Stomach (tissue), 9 donors: Measurements from ENCODE around the gene KMT5C. TPM values are rescaled to one million over a fixed set of nuclear protein-coding genes. Genes with fewer than 3 reads are reported as not detected.

Source experiments
- DNase-seq, 2 donors: peaks; one replicate each; pipeline versions ENCODE4 v3.0.0 to v3.0.0-alpha.2; 2013 to 2019
- H3K27ac ChIP-seq, 5 donors: fragments of 200-600 bp in 4 of 5; sonication (generic) in 4 of 5; one replicate each; pipeline ENCODE4 v1.5.1; 2013 to 2019; ENCODE audit warnings: mild to moderate bottlenecking in 1 of 5, moderate library complexity in 1 of 5
- H3K27me3 ChIP-seq, 3 donors: fragments of 200-600 bp; sonication (generic); one replicate each; pipeline ENCODE4 v1.5.1; 2017 to 2019; ENCODE audit warnings: mixed run types in 1 of 3
- H3K36me3 ChIP-seq, 4 donors: fragments of 200-600 bp; sonication (generic); 1 replicate in 3 of 4; 2 replicates in 1 of 4; pipeline ENCODE4 v1.5.1; 2016 to 2019
- H3K4me1 ChIP-seq, 4 donors: fragments of 200-600 bp; sonication (generic); one replicate each; pipeline ENCODE4 v1.5.1; 2016 to 2019
- H3K4me3 ChIP-seq, 4 donors: fragments of 200-600 bp; sonication (generic) in 3 of 4; one replicate each; pipeline ENCODE4 v1.5.1; 2016 to 2019; ENCODE audit warnings: mild to moderate bottlenecking in 1 of 4
- H3K9me3 ChIP-seq, 4 donors: fragments of 200-600 bp; sonication (generic); one replicate each; pipeline ENCODE4 v1.5.1; 2016 to 2019
- EP300 ChIP-seq: sonication (generic); formaldehyde crosslinking; IDR thresholded peaks from one replicate; pipeline ENCODE4 v1.6.1; 2017; ENCODE audit warnings: antibody characterized with exemption
- POLR2A ChIP-seq, 4 donors: fragments of 450-650 bp; IDR thresholded peaks; one replicate each; pipeline ENCODE4 v1.6.1; 2016; ENCODE audit warnings: antibody characterized with exemption in 4 of 4, control low read depth in 2 of 4, mild to moderate bottlenecking in 1 of 4, moderate library complexity in 1 of 4
- POLR2AphosphoS5 ChIP-seq, 3 donors: sonication (generic); formaldehyde crosslinking; IDR thresholded peaks; one replicate each; pipeline ENCODE4 v1.6.1; 2016; ENCODE audit warnings: antibody characterized with exemption in 3 of 3
- WGBS, 5 donors: extraction: QIAGEN DNeasy Blood & Tissue Kit in 3 of 5; methylation state at CpG; one replicate each; pipeline versions ENCODE4 v1.1.5 to v1.1.7; 2013 to 2018; 5-methylcytosine and 5-hydroxymethylcytosine counted together
- intact Hi-C: fragments of 100-400 bp; cut with DNase I; formaldehyde crosslinking; loops from one replicate; pipeline ENCODE4 v1.15.1; 2023; ENCODE audit warnings: low total_unique reads
- polyA plus RNA-seq, 3 donors: library from polyadenylated mRNA; stranded (reverse); fragments of 200-250 nt; gene quantifications; one replicate each; pipeline ENCODE4 v1.2.3, GENCODE V29; 2013
- total RNA-seq, 5 donors: library from RNA; depleted of rRNA; stranded (reverse); fragments of >200 nt; gene quantifications; one replicate each; pipeline versions ENCODE4 v1.1.0 to v1.2.3, GENCODE V29; 2014 to 2016
- TF ChIP-seq, protein P1 (sequence below), 7 experiments: fragments of 450-650 bp in 4 of 7; fragments of 200-600 bp in 3 of 7; sonication (generic) in 3 of 7; IDR thresholded peaks; one replicate each; pipeline ENCODE4 v1.5.1; 2016 to 2019; ENCODE audit warnings: antibody characterized with exemption in 7 of 7, control low read depth in 2 of 7, mild to moderate bottlenecking in 1 of 7
- donor health status: healthy with polysubstance abuse.
- donor health status: Bipolar disorder and iron deficiency.
- donor health status: healthy.

KMT5C gene
- total and polyA plus RNA-seq, 8 donors: 2.7 to 122 (median 12.2) TPM

DNA sequence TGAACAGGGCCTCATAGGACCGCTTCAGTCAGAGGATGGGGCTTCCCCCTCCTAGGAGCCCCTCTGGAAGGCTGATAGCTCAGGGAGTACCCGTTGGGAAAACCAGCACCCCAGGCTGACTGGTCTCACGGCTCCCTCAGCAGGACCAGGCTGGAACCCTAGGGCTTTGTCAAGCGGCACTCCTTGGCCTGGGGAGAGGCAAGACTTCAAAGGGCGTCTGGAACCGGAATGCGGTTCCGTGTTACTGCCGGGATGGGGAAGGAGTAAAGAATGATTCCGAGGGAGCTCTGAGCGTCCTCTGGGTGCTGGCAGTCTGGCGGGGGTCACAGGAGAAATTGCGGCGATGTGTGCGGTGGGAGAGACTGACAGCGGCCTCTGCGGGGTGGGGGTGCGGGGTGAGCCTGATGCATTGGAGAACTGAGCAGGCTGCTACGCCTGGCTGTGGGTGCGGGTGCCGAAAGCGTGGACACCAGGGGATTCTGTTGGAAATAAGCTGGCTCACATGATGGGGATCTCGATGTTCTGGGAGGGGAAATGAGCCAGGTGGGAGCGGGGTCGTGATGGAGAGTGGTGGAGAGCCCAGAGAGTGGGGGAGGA, 13.0 kb downstream of the KMT5C start:
- TF ChIP-seq, protein P1, sequence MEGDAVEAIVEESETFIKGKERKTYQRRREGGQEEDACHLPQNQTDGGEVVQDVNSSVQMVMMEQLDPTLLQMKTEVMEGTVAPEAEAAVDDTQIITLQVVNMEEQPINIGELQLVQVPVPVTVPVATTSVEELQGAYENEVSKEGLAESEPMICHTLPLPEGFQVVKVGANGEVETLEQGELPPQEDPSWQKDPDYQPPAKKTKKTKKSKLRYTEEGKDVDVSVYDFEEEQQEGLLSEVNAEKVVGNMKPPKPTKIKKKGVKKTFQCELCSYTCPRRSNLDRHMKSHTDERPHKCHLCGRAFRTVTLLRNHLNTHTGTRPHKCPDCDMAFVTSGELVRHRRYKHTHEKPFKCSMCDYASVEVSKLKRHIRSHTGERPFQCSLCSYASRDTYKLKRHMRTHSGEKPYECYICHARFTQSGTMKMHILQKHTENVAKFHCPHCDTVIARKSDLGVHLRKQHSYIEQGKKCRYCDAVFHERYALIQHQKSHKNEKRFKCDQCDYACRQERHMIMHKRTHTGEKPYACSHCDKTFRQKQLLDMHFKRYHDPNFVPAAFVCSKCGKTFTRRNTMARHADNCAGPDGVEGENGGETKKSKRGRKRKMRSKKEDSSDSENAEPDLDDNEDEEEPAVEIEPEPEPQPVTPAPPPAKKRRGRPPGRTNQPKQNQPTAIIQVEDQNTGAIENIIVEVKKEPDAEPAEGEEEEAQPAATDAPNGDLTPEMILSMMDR (IDR thresholded peaks at IDR 0.05): no peak
- peaks cover 0 to 1% (median under 1%) of the 10 kb centered on the region in 4 donors for H3K36me3 ChIP-seq
- intact Hi-C loops: no loop called here
- peaks cover 27 to 82% (median 42%) of the 10 kb centered on the region in 3 donors for H3K27me3 ChIP-seq
- WGBS, 5 donors: 49 to 67% (median 57%) methylated on average over 25 of the region's 25 CpGs
- no peaks in the 10 kb centered on the region for H3K9me3 ChIP-seq
- no peak overlapping the region for H3K4me3 ChIP-seq
- H3K27ac ChIP-seq: no peak overlapping the region
- DNase-seq: no peak
- H3K4me1 ChIP-seq: peaks cover 18 to 24% (median 22%) of the 10 kb centered on the region in 4 donors

DNA sequence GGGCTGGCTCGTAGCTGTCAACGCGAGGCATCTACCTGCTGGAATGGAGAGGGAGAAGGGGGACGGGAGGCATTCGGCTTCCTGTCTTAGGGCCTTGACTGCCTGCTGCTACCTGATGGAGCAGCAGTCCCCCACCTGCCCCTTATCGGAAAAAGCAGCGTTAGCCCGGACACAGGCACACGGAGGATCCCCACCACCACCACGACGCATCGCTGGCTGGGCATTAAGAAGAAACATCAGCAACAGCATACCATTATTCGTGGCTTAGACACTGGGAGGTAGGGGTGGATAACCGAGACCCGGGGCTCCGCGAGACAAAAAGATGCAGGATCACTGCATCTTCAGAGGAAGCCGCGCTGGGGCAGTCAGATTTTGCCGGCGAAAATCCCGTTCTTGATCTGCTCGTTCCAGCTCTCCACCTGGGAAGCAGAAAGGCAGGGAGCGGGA, 13.7 kb downstream of the KMT5C start:
- Histone ChIP-seq H3K27ac (no peak overlapping the region), H3K9me3 (no peaks in the 10 kb centered on the region), H3K27me3 (peaks cover 27 to 82% (median 42%) of the 10 kb centered on the region in 3 donors), H3K36me3 (no peaks in the 10 kb centered on the region), H3K4me1 (peaks cover 18 to 24% (median 22%) of the 10 kb centered on the region in 4 donors), H3K4me3 (peak overlapping the region; percentile 34 to 59 (median 41))
- TF ChIP-seq EP300 (no peak), POLR2A (IDR thresholded peaks at IDR 0.05) (no peak), POLR2AphosphoS5 (IDR thresholded peaks at IDR 0.05) (no peak)
- TF ChIP-seq, protein P1 (IDR thresholded peaks at IDR 0.05): no peak
- DNase-seq: no peak
- 3 to 9% (median 3%) methylated on average over 21 to 24 of the region's 24 CpGs for WGBS, 5 donors
- intact Hi-C loops: no loop called here

DNA sequence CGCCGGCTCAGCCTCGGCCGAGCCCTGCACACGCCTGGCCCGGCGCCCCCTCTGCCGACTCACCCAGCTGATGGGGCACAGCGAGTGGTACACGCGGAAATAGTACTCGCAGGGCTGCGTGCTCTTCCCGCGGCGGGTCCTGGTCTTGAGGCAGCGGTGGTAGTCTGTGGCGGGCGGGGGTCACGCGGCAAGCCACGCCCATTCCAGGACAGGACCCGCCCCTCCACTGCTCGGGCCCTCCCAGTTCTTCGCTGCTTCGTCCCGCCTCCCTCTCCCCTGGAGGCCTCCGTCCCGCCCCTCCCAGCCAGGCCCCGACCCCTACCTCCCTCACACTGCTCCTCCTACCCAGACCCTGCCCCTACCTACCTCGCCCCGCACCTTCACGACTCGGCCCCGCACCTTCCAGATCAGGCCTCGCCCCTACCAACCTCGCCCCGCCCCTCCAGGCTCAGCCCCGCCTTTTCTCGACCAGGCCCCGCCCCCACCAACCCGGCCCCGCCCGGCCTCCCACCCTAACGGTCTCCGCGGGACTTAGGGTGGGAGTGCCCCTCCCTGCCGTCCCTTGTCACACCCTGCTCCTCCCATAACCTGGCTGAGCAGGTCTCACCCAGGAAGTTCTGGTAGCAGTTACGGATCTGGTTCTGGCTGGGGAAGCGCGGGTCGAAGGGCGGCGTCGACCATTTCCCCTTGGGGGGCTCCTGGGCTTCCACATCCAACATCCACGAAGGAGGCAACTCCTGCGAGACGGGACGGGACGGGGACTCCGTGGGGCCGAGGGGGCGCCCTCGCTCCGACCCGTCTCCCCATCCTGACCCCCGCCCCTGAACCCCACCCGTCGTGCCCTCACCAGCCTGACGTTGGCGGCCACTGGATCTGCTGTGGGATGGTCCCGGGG, 14.4 kb downstream of the KMT5C start:
- H3K9me3 ChIP-seq: no peaks in the 10 kb centered on the region
- WGBS, 5 donors: 1 to 3% (median 2%) methylated on average over 23 to 72 of the region's 72 CpGs
- TF ChIP-seq POLR2AphosphoS5 (IDR thresholded peaks at IDR 0.05): peak in 1 of 3 donors; percentile 8
- TF ChIP-seq, protein P1 (IDR thresholded peaks at IDR 0.05): no peak
- no peak overlapping the region for H3K27ac ChIP-seq
- DNase-seq: peak; percentile 79 to 85
- peaks cover 27 to 82% (median 42%) of the 10 kb centered on the region in 3 donors for H3K27me3 ChIP-seq
- H3K4me1 ChIP-seq: peaks cover 18 to 24% (median 22%) of the 10 kb centered on the region in 4 donors
- H3K36me3 ChIP-seq: no peaks in the 10 kb centered on the region
- peak overlapping the region; percentile 34 to 59 (median 41) for H3K4me3 ChIP-seq
- intact Hi-C loops: no loop called here

DNA sequence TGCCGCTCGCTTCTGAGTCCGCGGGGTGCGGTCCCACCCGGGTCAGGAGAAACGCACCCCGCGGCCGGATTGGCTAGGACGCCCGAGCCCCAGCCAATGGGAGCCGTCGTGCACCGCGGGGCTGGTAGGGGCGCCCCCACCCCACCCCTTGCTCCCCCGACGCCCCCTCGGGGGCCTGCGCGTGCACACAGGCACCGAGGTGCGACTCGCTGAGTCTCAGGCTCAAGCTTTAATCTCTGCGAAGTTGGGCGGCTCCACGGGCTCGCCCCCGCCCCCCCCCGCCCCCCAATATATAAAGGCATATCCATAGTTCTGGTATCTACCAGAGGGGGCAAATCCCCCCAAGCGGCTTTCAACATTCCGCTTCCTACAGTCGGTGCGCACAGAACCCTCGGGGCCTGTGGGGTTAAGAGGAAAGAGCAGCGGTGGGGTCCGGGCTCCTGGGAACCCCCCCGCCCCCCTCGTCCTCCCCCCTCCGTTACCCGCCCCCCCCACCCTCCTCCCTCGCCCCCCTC, 15.1 kb downstream of the KMT5C start, which contains the start of gene COX6B2:
Gene COX6B2, minus strand, starts transcription at position 22 of the 515 bp plus-strand sequence. CDS start 198 bp downstream, outside the sequence.
- no peak for DNase-seq
- no peaks in the 10 kb centered on the region for H3K36me3 ChIP-seq
- 2 to 3% (median 3%) methylated on average over 11 to 43 of the region's 43 CpGs for WGBS, 5 donors
- peaks cover 27 to 77% (median 42%) of the 10 kb centered on the region in 3 donors for H3K27me3 ChIP-seq
- TF ChIP-seq POLR2A (IDR thresholded peaks at IDR 0.05) (no peak), POLR2AphosphoS5 (IDR thresholded peaks at IDR 0.05) (no peak), EP300 (no peak)
- TF ChIP-seq, protein P1 (IDR thresholded peaks at IDR 0.05): no peak
- H3K4me1 ChIP-seq: peaks cover 18 to 24% (median 22%) of the 10 kb centered on the region in 4 donors
- H3K4me3 ChIP-seq: peak within 1 kb of the TSS; percentile 34 to 59 (median 41)
- intact Hi-C loops: no loop called here
- H3K9me3 ChIP-seq: no peaks in the 10 kb centered on the region
- no peak within 1 kb of the TSS for H3K27ac ChIP-seq
